Measurements from ENCODE around the gene NALCN.

NALCN gene

DNA sequence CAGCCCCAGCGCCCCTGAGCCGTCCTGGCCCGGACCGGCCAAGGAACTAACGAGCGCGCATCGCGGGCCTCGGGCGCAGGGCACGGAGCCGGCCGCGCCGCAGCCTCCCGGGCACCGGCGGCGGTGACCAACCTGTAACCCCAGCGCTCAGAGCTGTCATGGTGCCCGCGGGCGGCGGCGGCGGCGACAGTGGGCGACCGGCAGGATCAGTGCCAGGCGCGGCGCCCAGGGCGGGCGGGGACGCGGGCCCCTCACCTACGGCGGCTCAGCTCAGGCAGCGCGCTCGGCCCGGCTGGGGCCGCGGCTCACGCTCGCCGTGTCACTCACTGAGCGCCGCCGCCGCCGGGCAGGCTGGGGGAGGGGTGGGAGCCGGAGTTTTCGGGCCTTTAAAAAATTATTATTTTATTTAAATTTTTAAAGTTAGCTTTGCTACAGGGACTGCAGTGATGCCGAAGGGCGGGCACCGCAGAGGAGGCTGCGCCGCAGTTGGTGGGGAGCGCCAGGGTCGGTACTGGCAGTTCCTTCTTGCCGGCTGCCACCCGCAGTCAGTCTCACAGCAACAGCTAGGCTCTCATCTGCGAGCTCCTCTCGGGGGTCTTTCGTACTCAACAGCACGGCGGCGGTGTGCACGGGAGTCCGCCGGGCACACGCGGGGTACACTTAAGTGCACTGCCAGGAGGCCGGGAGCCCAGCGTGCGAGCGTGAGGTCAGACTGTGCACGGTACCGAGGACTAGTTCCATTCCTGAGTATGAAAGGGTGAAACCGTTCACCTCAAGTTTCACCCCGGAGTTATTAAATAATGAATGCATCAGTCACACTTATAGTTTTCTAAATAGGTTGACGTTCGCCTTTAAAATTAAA is at the start of gene NALCN:
NALCN (minus strand) TSS at position 328 of the 862 bp plus-strand sequence. CDS start 17,382 bp downstream, outside the sequence.
- Mint-ChIP-seq H3K27ac (no peak within 1 kb of the TSS), H3K36me3 (no peaks in the 10 kb centered on the region), H3K4me1 (no peaks in the 10 kb centered on the region), H3K4me3 (no peak within 1 kb of the TSS), H3K9me3 (no peaks in the 10 kb centered on the region)
- DNase-seq (ENCODE audit: low spot score in 2 of 2) (no peak), ATAC-seq (peak; percentile 55)

DNA sequence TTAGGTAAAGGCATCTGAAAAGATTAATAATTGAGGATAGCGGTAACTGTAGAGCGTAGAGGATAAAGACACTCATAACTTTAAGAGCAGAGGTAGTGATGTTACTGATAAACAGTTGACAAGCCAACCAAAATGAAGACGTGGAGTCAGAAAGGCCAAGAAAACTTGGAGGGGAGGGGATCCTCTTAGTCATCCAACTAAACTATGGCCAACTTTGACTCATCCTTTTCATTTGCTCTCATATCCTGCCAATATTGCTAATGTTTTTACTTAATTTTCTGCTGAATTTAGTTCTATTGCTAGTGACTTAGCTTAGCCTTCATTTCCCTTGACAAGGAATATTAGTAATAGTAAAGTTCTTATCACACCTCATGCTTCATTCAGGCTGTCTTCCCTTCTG is 49.6 kb upstream of the NALCN start:
- DNase-seq (ENCODE audit: low spot score in 2 of 2) (no peak), ATAC-seq (peak; percentile 28)
- H3K36me3 Mint-ChIP-seq = no peaks in the 10 kb centered on the region
- H3K27ac Mint-ChIP-seq = no peak overlapping the region
- H3K4me1 Mint-ChIP-seq = no peaks in the 10 kb centered on the region
- no peak overlapping the region for H3K4me3 Mint-ChIP-seq
- H3K9me3 Mint-ChIP-seq = no peaks in the 10 kb centered on the region

DNA sequence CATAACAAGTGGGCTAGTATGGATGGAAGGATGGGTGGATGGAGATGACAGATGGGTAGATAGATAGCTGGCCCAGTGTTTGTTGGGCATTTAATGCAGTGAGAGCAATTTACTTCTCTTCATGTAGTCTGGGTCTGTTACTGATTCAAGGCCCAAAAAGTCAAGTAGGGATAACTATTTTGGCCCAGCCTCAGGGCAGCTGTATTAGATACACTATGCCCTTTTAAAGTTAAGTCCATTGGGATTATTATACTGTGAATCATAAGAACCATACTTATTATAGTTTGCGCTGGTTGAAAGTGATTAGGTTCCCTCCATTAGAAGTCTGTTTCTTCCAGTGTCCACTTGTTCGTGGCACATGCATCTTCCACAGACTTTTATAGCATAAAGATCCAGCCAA is 40.9 kb upstream of the NALCN start:
- no peak overlapping the region for H3K27ac Mint-ChIP-seq
- H3K4me3 Mint-ChIP-seq = no peak overlapping the region
- H3K4me1 Mint-ChIP-seq = no peaks in the 10 kb centered on the region
- ATAC-seq (no peak), DNase-seq (ENCODE audit: low spot score in 2 of 2) (no peak)
- H3K36me3 Mint-ChIP-seq = no peaks in the 10 kb centered on the region
- no peaks in the 10 kb centered on the region for H3K9me3 Mint-ChIP-seq

DNA sequence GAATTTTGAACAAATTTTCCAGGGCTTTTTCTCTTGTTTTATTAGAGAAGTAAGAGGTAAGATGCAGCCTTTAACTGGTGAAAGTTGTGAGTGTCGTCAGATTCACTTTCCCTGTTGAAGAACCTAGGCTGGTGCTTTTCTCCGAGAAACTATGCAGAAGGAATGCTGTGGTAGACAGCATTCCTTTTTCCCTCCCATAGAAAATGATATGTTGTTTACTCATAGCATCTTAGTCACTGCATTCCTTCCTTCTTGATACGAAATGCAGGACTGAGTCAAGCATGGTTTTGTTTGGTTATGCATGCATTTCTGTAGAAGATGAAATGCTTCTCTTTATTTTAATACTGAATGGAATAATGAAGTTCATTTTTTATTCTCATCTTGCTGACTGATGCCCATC is 39.6 kb upstream of the NALCN start:
- Mint-ChIP-seq H3K4me1 (no peaks in the 10 kb centered on the region), H3K36me3 (no peaks in the 10 kb centered on the region), H3K9me3 (no peaks in the 10 kb centered on the region), H3K4me3 (no peak overlapping the region), H3K27ac (no peak overlapping the region)
- no peak for ATAC-seq
- no peak for DNase-seq (ENCODE audit: low spot score in 2 of 2)

DNA sequence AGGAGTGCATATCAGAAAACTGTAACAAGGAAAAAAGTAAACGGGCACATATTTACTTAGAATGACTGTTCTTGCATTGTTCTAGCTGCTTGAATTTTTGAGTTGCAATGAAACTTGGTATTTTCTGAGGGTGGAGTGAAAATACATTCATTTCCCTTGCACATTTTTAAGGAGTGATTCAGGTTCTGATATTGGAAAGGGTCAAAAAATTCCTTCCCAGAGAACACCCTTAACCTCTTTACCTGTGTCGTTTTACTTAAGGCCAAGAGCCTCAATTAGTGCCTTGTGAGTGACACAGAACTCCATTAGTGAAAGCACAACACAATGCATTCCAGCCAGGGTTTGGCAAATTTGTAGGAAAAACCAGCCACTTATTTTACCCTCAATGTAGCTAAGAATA is 38.5 kb upstream of the NALCN start:
- no peaks in the 10 kb centered on the region for H3K36me3 Mint-ChIP-seq
- no peak overlapping the region for H3K27ac Mint-ChIP-seq
- H3K9me3 Mint-ChIP-seq = no peaks in the 10 kb centered on the region
- DNase-seq (ENCODE audit: low spot score in 2 of 2) (no peak), ATAC-seq (no peak)
- peak overlapping the region; percentile 29 for H3K4me3 Mint-ChIP-seq
- no peaks in the 10 kb centered on the region for H3K4me1 Mint-ChIP-seq

DNA sequence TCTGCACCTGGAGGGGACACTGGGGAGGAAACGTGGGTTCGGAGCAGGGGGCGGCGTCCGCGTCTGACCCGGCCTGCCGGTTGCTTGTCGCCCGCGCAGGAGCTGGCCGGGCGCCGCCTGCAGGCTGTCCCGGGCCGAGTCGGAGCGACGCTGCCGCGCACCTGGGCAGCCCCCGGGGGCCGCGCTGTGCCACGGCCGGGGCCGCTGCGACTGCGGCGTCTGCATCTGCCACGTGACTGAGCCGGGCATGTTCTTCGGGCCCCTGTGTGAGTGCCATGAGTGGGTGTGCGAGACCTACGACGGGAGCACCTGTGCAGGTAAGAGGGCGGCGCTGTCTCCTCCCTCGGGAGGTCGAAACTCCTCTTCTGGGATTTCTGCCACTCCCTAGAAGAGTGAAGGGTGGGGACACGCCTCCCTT is 37.5 kb upstream of the NALCN start:
- Mint-ChIP-seq H3K4me3 (peak overlapping the region; percentile 29), H3K27ac (no peak overlapping the region), H3K9me3 (no peaks in the 10 kb centered on the region), H3K4me1 (no peaks in the 10 kb centered on the region), H3K36me3 (no peaks in the 10 kb centered on the region)
- DNase-seq (ENCODE audit: low spot score in 2 of 2) (no peak), ATAC-seq (peak; percentile 57)

DNA sequence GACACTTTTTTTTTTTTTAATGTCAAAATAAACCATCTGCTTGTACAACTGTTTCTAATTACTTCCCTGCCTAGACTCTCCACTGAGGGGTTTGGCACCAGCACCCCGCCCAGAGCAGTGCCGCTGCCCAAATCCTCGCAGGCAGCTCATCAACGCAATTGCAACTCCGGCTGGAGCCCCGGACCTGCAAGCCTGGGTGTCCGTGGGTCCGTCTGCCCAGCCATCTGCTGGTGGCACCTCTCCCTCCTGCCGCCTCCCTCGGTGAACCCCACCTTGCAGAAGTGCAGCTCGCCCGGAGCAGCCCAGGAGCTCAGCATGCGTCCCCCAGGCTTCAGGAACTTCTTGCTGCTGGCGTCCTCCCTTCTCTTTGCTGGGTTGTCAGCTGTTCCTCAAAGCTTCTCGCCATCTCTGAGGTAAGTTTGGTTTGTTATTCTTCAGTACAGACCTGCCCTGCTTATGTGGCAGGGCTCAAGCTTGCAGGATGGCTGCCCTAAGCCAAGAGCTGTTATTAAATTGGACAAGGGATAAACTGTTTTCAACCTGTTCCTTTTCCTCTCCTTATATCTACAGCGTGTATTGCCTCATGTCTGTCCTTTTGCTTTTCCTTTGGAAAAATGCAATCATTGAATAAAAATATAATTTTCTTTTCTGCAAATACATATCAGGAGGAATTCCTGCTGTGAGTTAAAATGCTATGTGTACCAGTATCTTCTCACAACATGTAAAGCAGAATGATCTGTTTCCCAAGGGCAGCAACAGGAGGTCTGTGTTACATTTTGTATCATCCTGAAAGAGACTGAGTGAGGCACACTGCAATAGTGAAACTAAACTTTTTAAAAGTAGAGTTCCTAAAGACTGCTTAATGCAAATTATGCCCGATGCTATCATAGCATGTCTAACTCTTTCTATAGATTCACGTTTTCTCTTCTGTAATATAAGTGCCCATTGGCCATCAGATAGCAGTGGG is 36.5 kb upstream of the NALCN start, which contains the start of gene ITGBL1:
ITGBL1 (plus strand) TSS at position 157 of the 967 bp plus-strand sequence; CDS start at position 316, 159 bp downstream.
- Mint-ChIP-seq H3K27ac (no peak within 1 kb of the TSS), H3K36me3 (no peaks in the 10 kb centered on the region), H3K4me3 (peak within 1 kb of the TSS; percentile 29), H3K9me3 (no peaks in the 10 kb centered on the region), H3K4me1 (no peaks in the 10 kb centered on the region)
- DNase-seq (ENCODE audit: low spot score in 2 of 2) (no peak), ATAC-seq (peak; percentile 60)

DNA sequence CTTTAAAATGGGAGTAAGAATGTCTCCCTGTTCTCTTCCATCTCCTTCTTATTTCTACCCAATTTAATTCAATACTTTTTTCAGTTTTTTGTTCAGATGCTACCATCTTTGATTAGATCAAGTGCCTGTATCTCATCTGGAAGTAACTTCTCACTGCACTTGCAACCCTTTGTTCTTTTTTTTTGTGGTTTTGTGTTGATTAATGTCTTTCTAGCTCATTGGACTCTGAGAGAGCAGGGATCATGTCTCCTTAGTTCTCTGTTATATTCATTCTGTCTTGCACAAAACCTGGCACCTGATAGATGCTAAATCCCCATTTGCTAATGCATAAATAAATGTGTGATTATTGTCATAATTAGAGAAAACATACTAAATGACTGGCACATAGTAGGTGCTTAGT is 35.3 kb upstream of the NALCN start:
- H3K36me3 Mint-ChIP-seq = no peaks in the 10 kb centered on the region
- no peak overlapping the region for H3K4me3 Mint-ChIP-seq
- no peak for ATAC-seq
- DNase-seq (ENCODE audit: low spot score in 2 of 2) = no peak
- H3K27ac Mint-ChIP-seq = no peak overlapping the region
- no peaks in the 10 kb centered on the region for H3K9me3 Mint-ChIP-seq
- no peaks in the 10 kb centered on the region for H3K4me1 Mint-ChIP-seq

DNA sequence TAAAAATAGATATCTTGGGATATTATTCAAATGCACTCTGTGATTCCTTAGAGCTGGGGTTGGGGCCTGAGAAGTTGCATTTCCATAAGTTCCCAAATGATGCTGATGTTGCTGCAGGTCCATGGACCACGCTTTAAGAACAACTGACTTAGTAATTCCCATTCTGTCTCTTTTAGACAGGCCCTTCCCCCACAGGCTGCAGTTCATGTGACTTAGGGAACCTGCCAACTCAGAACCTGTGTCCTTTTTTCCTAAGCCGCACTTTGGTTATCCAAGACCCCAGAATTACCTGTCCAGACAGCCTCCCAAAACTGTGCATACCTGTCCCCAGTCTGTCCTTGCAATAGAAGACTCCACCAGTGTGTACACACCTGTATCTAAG is 34.4 kb upstream of the NALCN start:
- DNase-seq (ENCODE audit: low spot score in 2 of 2) (no peak), ATAC-seq (no peak)
- H3K36me3 Mint-ChIP-seq = no peaks in the 10 kb centered on the region
- H3K4me3 Mint-ChIP-seq = no peak overlapping the region
- H3K27ac Mint-ChIP-seq = no peak overlapping the region
- H3K9me3 Mint-ChIP-seq = no peaks in the 10 kb centered on the region
- no peaks in the 10 kb centered on the region for H3K4me1 Mint-ChIP-seq

DNA sequence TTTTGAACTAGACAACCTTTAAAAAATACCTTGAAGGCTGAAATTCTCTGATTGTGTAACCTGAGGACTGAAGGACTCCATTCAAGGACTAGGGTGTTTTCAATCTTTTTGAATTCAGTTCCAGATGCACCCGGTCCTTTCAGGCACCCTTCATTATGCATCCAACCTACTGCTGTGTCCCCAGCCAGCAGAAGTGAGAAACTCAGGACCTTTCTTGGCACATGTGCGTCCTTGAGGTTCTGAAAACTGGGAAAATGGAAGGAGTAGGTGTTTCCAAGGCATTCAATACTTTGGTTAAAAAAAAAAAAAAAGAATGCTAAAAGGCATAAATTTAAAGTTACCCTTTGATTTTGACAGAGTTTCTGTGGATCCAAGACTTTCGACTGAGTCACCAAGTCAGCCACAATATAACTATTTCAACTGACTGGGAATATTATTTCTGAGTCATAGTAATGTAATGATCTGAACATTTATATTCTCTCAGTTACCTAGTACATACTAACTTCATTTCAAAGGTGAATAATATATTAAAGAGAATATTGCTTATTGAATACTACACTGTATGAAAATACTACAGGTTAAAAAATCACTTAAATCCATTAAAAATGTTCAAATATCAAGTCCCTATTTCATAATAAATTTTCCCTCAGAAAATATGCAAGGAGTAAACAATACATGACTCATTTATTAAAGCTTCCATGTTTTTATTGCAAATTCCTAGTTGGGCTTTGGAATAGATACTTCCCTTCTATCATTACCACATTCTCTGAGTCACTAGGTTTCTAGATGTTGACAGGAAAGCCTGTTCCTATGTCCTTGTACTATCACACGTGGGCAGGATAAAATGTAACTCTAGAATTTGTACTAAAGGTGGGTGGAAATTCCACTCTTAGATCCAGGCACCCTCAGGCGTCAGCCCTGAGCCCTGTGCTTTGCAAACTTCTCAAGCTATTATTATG is 33.8 kb upstream of the NALCN start:
- Mint-ChIP-seq H3K4me1 (no peaks in the 10 kb centered on the region), H3K36me3 (no peaks in the 10 kb centered on the region), H3K9me3 (no peaks in the 10 kb centered on the region), H3K27ac (no peak overlapping the region), H3K4me3 (no peak overlapping the region)
- ATAC-seq (no peak), DNase-seq (ENCODE audit: low spot score in 2 of 2) (no peak)

DNA sequence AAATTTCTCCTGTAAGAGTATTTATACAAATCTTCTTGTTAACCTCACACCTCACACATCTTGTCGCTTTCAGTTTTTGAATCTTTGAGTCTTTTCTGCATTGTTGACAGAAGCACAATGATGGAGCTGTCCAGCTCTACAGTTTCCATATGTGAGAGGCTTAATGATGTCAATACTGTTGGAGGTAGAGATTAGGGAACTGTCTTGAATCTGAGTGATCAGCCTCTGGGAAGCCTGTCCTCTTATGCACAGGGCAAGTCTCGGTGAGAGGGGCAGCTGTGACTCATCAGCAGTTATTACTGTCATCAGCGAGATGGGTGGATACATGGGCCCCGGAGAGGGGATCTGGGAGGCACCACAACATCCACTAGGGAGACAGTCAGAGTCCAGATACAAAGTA is 31.5 kb upstream of the NALCN start:
- no peak for DNase-seq (ENCODE audit: low spot score in 2 of 2)
- no peak overlapping the region for H3K4me3 Mint-ChIP-seq
- H3K9me3 Mint-ChIP-seq = no peaks in the 10 kb centered on the region
- no peaks in the 10 kb centered on the region for H3K36me3 Mint-ChIP-seq
- no peak overlapping the region for H3K27ac Mint-ChIP-seq
- no peaks in the 10 kb centered on the region for H3K4me1 Mint-ChIP-seq
- no peak for ATAC-seq

DNA sequence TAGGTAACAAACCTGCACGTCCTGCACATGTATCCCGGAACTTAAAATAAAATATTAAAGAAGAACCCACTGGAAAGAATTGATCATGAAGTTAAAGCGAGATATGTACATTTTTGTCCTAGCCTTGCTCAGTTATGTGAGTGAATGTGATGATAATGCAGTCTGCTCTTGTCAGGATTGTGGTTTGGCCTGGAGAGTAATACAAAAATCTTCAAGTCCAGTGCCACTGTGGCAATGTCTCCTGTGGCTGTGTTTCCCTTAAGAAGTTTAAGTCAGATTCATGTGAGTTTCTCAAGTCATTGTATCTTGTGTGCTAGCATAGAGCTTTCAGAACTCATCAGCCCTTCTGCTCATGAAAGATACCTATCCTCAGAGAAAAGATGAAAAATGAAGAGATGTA is 18.2 kb upstream of the NALCN start:
- Mint-ChIP-seq H3K36me3 (no peaks in the 10 kb centered on the region), H3K27ac (no peak overlapping the region), H3K9me3 (no peaks in the 10 kb centered on the region), H3K4me1 (no peaks in the 10 kb centered on the region), H3K4me3 (no peak overlapping the region)
- DNase-seq (ENCODE audit: low spot score in 2 of 2) (no peak), ATAC-seq (no peak)

DNA sequence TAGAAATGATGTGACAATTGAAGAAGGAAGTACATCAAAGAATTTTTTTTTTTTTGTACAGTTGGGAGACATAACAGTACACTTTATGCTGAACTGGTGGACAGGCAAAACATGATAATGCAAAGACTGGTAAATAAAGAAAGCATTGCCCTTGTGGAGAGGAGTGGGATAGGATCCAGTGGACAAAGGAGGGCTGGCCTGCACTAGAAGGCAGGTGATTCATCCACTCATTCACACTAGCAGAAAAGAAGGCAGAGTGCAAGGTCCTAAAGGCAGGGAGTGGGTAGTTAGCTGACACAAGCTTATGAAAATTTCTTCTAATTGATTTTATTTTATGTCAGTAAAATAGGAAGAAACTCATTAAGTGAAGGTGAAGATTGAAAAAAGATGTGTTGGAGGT is 17.6 kb upstream of the NALCN start:
- Mint-ChIP-seq H3K36me3 (no peaks in the 10 kb centered on the region), H3K4me1 (no peaks in the 10 kb centered on the region), H3K27ac (no peak overlapping the region), H3K9me3 (no peaks in the 10 kb centered on the region), H3K4me3 (no peak overlapping the region)
- no peak for ATAC-seq
- no peak for DNase-seq (ENCODE audit: low spot score in 2 of 2)

DNA sequence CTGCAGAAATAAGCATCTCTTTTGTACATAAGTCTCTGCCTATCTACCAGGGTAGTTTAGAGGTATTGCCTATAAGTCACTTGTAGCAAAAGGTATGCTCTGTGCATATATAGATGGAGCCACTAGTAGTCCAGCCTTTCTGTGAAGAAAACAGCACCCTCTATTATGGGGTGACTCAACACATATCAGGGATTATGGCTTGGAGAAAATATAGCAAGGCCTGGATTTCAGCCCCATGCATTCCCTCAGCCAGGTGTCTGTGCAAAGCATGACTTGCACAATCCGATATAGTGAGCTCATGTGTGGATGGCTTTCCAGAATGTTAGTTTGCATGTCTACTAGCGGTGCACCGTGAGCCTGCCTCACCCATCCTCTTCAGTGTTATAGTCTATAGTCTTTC is 13.4 kb upstream of the NALCN start:
- no peaks in the 10 kb centered on the region for H3K4me1 Mint-ChIP-seq
- no peak for DNase-seq (ENCODE audit: low spot score in 2 of 2)
- no peak overlapping the region for H3K27ac Mint-ChIP-seq
- H3K36me3 Mint-ChIP-seq = no peaks in the 10 kb centered on the region
- no peak overlapping the region for H3K4me3 Mint-ChIP-seq
- no peak for ATAC-seq
- no peaks in the 10 kb centered on the region for H3K9me3 Mint-ChIP-seq

DNA sequence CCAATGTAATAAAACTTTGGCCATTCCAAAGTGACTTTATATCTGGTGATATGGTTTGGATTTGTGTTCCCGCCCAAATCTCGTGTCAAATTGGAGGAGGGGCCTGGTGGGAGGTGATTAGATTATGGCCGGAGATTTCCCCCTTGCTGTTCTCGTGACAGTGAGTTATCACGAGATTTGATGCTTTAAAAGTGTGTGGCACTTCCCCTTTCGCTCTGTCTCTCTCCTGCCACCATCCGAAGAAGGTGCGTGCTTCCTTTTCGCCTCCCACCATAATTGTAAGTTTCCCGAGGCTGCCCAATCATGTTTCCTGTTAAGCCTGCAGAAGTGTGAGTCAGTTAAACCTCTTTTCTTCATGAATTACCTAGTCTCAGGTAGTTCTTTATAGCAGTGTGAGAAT is 9.3 kb upstream of the NALCN start:
- Mint-ChIP-seq H3K9me3 (no peaks in the 10 kb centered on the region), H3K4me3 (no peak overlapping the region), H3K36me3 (no peaks in the 10 kb centered on the region), H3K27ac (no peak overlapping the region), H3K4me1 (no peaks in the 10 kb centered on the region)
- ATAC-seq (no peak), DNase-seq (ENCODE audit: low spot score in 2 of 2) (no peak)
